HG03469 (cell line): Measurements from ENCODE around the gene PNN.
"Not testable (repeated sequence)": the region's sequence is repeated elsewhere in the genome, so short reads cannot be mapped to it uniquely, and the experiment has no call there.

Experiments used
- ATAC-seq: cut with Tn5 transposase; IDR thresholded peaks from one replicate; pipeline ENCODE4 v1.9.1; 2021; ENCODE audit warnings: mild to moderate bottlenecking, moderate library complexity, moderate number of reproducible peaks; ENCODE audit not compliant: unreplicated experiment

PNN gene

DNA sequence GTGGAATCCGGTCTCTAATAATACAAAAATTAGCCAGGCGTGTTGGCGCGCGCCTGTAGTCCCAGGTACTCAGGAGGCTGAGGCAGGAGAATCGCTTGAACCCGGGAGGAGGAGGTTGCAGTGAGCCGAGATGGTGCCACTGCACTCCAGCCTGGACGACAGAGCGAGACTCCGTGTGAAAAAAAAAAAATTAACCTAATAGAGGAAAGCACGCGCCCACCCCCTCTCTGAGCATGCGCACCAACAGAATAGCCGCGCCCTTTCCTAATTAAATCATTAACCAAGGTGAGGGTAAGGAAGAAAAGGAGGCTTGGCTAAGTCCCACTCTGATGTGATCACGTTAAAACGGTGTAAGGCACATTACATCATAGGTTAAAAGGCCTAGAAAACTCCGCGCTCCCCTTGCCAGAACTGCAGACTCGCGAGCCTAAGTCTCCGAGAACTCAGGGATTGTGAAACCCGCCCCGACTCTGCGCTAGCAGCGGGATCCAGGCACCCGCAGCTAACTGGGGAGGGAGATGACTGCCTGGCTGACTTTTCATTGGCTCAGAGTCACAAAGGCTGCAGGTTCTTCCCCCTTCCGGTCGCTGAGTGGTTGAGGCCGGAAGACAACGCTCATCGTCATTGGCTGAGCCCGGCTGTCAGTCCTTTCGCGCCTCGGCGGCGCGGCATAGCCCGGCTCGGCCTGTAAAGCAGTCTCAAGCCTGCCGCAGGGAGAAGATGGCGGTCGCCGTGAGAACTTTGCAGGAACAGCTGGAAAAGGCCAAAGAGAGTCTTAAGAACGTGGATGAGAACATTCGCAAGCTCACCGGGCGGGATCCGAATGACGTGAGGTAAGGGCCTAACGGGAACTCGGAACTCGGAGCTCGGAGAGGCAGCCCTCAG lies at the start of gene PNN:
PNN (plus strand) TSS at position 695 of the 885 bp plus-strand sequence; CDS start at position 721, 26 bp downstream.
- ATAC-seq = peak; percentile 93

DNA sequence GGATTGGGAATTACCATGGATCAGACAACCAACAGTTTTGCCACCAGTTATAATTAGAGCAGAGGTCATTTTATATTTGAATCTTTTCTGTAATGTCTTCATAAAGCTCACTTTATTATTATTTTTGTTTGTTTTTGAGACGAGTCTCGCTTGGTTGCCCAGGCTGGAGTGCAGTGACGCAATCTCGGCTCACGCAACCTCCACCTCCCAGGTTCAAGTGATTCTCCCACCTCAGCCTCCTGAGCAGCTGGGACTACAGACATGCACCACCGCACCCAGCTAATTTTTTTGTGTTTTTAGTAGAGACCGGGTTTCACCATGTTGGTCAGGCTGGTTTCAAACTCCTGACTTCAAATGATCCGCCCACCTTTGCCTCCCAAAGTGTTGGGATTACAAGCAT lies 37.2 kb upstream of the PNN start:
- not testable (repeated sequence) for ATAC-seq

DNA sequence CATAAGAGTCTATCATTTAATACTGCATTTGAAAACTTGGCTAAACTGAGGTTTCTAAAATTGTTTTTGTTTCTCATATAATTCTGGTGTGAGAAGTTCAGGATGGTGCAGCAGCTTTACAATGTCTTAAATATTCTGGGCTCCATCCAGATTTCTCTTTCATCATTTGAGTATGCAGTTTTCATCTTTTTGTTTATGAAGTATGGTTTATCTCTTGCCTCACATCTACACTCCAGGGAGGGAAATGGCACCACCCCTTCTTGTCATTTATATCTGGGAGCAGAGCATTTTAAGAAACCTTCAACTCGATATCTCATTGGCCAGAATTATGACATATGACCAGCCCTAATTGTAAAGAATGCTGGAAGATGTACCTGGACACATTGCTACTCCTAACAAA lies 36.6 kb upstream of the PNN start:
- ATAC-seq = no peak

GRCh38 chr14:39140170-39140569 lies 34.9 kb upstream of the PNN start:
- no peak for ATAC-seq

DNA sequence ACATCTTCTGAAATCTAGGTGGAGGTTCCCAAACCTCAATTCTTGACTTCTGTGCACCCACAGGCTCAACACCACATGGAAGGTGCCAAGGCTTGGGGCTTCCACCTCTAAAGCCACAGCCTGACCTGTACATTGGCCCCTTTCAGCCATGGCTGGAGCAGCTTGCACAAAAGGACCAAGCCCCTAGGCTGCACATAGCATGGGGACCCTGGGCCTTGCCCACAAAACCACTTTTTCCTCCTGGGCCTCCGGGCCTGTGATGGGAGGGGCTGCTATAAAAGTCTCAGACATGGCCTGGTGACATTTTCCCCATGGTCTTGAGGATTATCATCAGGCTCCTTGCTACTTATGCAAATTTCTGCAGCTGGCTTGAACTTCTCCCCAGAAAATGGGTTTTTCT lies 33.4 kb upstream of the PNN start:
- not testable (repeated sequence) for ATAC-seq

DNA sequence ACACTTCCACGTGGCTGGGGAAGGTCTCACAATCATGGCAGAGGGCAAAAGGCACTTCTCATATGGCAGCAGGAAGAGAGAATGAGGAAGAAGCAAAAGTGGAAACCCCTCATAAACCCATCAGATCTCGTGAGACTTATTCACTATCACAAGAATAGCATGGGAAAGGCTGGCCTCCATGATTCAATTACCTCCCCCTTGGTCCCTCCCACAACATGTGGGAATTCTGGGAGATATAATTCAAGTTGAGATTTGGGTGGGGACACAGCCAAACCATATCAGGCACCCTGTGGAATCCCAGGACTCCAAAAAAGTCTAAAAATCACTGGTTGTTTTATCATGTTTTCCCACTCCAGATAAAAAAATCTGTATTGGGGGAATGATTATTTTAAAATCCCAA lies 31.8 kb upstream of the PNN start:
- not testable (repeated sequence) for ATAC-seq

DNA sequence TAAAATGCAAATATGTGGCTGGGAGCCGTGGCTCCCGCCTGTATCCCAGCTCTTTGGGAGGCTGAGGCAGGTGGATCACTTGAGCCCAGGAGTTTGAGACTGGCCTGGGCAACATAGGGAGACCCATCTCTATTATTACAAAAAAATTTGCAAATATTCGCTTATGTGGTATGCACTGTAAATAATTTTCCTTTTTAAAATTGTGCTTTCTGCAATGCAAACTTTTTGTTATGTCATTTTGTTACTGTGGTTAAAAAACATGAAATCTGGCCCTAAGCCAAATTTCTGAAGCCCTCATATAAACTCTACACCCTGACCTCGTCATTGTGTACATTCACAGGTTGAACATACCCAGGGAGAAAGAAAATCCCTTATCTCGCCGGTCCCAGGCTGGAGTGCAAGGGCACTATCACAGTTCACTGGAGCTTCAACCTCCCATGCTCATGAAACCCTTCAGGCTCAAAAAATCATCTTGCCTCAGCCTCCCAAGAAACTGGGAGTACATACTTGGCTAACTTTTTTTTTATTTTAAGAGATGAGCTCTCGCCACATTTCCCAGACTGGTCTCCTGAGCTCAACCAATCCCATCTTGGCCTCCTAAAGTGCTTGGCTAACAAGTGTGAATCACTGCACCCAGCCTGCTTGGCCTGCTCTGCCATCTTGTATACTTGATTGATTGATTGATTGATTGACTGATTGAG lies 29.6 kb upstream of the PNN start:
- no peak for ATAC-seq

GRCh38 chr14:39154594-39155189 lies 20.4 kb upstream of the PNN start:
- ATAC-seq = no peak

DNA sequence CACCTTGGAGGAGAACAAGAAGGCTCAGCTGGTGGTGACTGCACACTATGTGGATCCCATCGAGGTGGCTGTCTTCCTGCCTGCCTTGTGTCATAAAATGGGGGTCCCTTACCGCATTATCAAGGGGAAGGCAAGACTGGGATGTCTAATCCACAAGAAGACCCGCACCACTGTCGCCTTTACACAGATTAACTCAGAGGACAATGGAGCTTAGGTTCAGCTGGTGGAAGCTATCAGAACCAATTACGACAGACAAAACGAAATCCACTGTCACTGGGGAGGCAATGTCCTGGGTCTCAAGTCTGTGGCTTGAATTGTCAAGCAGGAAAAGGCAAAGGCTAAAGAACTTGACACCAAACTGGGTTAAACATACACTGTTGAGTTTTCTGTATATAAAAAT lies 17.6 kb upstream of the PNN start:
- ATAC-seq = no peak

- ATAC-seq = no peak
These were observed 16.7 kb upstream of the PNN start for GRCh38 chr14:39158222-39158858.

DNA sequence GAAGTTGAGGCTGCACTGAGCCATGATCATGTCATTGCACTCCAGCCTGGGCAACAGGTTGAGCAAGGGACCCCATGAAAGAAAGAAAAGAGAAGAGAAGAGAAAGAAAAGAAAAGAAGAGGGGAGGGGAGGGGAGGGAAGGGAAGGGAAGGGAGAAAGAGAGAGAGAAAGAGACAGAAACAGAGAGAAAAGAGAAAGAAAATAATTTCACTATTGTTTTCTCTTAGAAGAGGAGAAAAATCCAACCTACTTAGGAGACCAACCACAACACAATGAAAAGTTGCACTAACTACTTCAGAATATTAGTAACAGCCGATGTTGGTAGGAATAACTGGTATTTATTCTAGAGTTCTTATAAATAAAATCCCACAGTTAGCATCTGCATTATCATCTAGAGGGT lies 14.6 kb upstream of the PNN start:
- ATAC-seq = no peak

- ATAC-seq = not testable (repeated sequence)
These were observed 7.2 kb upstream of the PNN start for GRCh38 chr14:39167797-39168320.

GRCh38 chr14:39168591-39168990 lies 6.5 kb upstream of the PNN start:
- ATAC-seq = no peak

DNA sequence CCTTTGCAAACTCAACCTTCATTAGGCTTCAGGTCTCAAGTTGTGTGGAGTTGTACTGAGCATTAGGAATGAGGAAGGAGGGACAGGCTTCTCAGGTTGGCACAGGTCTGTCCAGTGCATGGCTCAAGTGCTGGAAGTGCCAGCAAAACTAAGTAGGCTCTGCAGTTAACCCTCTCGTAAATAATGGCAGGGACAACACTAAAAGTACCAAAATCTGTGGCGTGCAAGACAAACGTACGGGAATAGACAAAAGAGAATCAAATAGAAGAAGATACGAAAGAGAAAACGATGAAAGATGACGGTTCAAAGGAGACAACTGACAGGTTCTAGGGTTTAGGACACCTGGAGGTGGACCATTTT lies 5.5 kb upstream of the PNN start:
- ATAC-seq = no peak

DNA sequence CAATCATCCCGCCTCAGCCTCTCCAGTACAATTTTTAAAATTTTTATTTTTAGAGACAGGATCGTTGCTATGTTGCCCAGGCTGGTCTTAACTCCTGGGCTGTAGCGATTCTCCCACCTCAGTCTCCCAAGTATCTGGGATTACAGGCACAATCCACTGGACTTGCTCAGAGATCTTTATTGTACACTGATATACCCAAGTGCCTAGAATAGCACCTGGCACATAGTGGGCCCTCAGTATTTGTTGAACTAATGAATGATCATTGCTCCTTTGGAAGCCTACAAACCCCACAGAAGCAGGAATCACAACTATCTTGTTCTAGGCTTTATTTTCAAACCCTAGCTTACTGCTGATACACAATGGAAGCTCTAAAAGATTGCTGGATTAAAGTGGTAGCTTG lies 1.9 kb upstream of the PNN start:
- no peak for ATAC-seq

DNA sequence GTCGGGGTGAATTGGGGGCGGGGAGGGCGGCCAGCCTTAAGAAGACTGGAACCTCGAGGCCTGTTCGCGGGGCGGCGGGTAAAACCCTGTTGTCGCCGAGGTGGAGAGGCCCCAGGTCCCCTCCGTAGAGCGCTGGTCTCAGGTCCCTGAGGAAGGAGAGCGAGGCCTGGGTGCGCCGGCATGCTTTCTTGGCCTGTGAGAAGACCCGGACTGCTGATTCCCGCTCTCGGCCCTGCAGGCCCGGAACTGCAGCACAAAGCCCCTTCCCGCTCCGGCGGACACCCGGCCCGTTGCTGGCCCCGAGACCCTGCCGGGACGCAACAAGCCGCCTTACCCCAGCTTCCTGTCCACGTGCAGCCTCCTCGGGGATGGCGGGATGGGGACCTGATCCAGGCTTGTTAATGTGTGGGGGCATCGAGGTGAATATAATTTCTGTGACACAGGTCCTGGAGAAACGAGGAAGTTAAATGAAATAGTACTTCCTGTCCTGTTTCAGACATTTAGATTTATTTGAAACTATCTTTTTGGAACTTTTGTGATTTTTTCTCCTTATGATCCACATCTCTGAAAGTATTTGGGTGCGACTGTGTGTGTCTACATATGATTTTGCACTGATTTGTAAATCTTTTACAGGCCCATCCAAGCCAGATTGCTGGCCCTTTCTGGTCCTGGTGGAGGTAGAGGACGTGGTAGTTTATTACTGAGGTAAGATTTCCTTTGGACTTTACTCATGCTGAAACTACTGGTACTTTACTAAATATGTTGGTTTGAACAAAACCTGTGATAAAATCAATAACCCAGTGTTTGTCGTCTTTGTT lies 600 bp downstream of the PNN start:
- no peak for ATAC-seq

GRCh38 chr14:39176263-39177167 lies 1.5 kb downstream of the PNN start:
- ATAC-seq = no peak

- no peak for ATAC-seq
These were observed 2.1 kb downstream of the PNN start for GRCh38 chr14:39177168-39177545.

- no peak for ATAC-seq
These were observed 4.0 kb downstream of the PNN start for GRCh38 chr14:39179042-39179441.
